K562 (cell line): ENCODE results near the gene TMEM131L. TPM values are rescaled to one million over a fixed set of nuclear protein-coding genes. Genes with fewer than 3 reads are reported as not detected.

Experiments used
- BRCA1 ChIP-seq, 2 experiments: fragments of 450-650 bp in 1 of 2; sonication (generic) in 1 of 2; formaldehyde crosslinking in 1 of 2; IDR thresholded peaks; 2 replicates each; pipeline versions ENCODE4 v1.5.0 to v1.6.1; 2017 to 2020; ENCODE audit warnings: mild to moderate bottlenecking in 1 of 2, missing genetic modification reagents in 1 of 2
- CHCHD3 ChIP-seq: fragments of 250-450 bp; sonication (Bioruptor Pico); IDR thresholded peaks from 2 replicates; pipeline ENCODE4 v2.1.2; 2022; ENCODE audit warnings: mild to moderate bottlenecking
- FOSL1 ChIP-seq: fragments of 200-800 bp; sonication (Bioruptor generic); conservative IDR thresholded peaks from 2 replicates; pipeline ENCODE4 v1.6.1; 2016; ENCODE audit warnings: missing genetic modification characterization, missing compliant biosample characterization
- HOXB6 ChIP-seq: fragments of 250-450 bp; sonication (Bioruptor Pico); IDR thresholded peaks from 2 replicates; pipeline ENCODE4 v1.5.1; 2022; ENCODE audit warnings: mild to moderate bottlenecking, borderline replicate concordance
- JUND ChIP-seq, 2 experiments: IDR thresholded peaks; 2 replicates in 1 of 2; 3 replicates in 1 of 2; pipeline ENCODE4 v1.6.1; 2011; ENCODE audit warnings: borderline replicate concordance in 2 of 2, low read depth in 2 of 2, low read length in 2 of 2, improper control_type of control experiment in 1 of 2, missing biosample characterization in 1 of 2, missing genetic modification characterization in 1 of 2, missing genetic modification reagents in 1 of 2
- LCOR ChIP-seq: sonication (generic); formaldehyde crosslinking; IDR thresholded peaks from 2 replicates; pipeline ENCODE4 v1.8.0; 2022; ENCODE audit warnings: mild to moderate bottlenecking, missing genetic modification reagents
- PCBP2 ChIP-seq: fragments of 200-400 bp; formaldehyde crosslinking; IDR thresholded peaks from 2 replicates; pipeline ENCODE4 v1.6.1; 2018; ENCODE audit warnings: low read length, low read depth, mild to moderate bottlenecking, moderate library complexity; ENCODE audit not compliant: poor library complexity, severe bottlenecking
- PTBP1 ChIP-seq: fragments of 200-400 bp; formaldehyde crosslinking; IDR thresholded peaks from 2 replicates; pipeline ENCODE4 v1.6.1; 2017; ENCODE audit warnings: low read depth, low read length
- SMARCA4 ChIP-seq: fragments of 450-650 bp; IDR thresholded peaks from 2 replicates; pipeline ENCODE4 v1.6.1; 2016
- ZNF444 ChIP-seq: fragments of 250-450 bp; sonication (Bioruptor Pico); IDR thresholded peaks from 2 replicates; pipeline ENCODE4 v1.4.0; 2020; ENCODE audit warnings: mild to moderate bottlenecking, moderate library complexity
- ZNF551 ChIP-seq: fragments of 250-450 bp; sonication (Bioruptor Pico); IDR thresholded peaks from 2 replicates; pipeline ENCODE4 v1.5.0; 2021; ENCODE audit warnings: mild to moderate bottlenecking, moderate library complexity
- polyA plus RNA-seq, 8 experiments: library from polyadenylated mRNA; depleted of rRNA in 4 of 8; stranded (reverse) in 5 of 8; unstranded in 3 of 8; fragments of >200 nt; fragmentation: Nextera tagmentation in 2 of 8; fragmentation: Illumina TruSeq in 1 of 8; extraction: Ambion mirVana in 2 of 8; extraction: Trizol in 1 of 8; gene quantifications; 2 replicates each; pipeline versions ENCODE4 v1.2.1 to v1.2.3, GENCODE V29; 2011 to 2014; ENCODE audit warnings: inconsistent platforms in 1 of 8, missing spikeins in 1 of 8
- total RNA-seq, 7 experiments: library from RNA; depleted of rRNA in 6 of 7; stranded (reverse); fragments of >200 nt in 6 of 7; fragmentation: Illumina TruSeq in 2 of 7; extraction: Trizol in 2 of 7; gene quantifications; 2 replicates each; pipeline versions ENCODE4 v1.2.1 to v1.2.3, GENCODE V29; 2011 to 2021; ENCODE audit warnings: low replicate concordance in 1 of 7
- TF ChIP-seq, protein P1 (sequence below): fragments of 450-650 bp; IDR thresholded peaks from 2 replicates; pipeline ENCODE4 v1.6.1; 2017; ENCODE audit warnings: antibody characterized with exemption, mild to moderate bottlenecking
- TF ChIP-seq, protein P2 (sequence below): fragments of 450-650 bp; formaldehyde crosslinking; IDR thresholded peaks from 2 replicates; pipeline ENCODE4 v1.4.0; 2020; ENCODE audit warnings: mild to moderate bottlenecking, moderate library complexity

Gene TMEM131L
- total and polyA plus RNA-seq, 9 of the 15 experiments (the other 6 are each of a cell fraction or from before 2014, with no cell fraction given) = 1.2 to 20.8 (median 12.9) TPM

DNA sequence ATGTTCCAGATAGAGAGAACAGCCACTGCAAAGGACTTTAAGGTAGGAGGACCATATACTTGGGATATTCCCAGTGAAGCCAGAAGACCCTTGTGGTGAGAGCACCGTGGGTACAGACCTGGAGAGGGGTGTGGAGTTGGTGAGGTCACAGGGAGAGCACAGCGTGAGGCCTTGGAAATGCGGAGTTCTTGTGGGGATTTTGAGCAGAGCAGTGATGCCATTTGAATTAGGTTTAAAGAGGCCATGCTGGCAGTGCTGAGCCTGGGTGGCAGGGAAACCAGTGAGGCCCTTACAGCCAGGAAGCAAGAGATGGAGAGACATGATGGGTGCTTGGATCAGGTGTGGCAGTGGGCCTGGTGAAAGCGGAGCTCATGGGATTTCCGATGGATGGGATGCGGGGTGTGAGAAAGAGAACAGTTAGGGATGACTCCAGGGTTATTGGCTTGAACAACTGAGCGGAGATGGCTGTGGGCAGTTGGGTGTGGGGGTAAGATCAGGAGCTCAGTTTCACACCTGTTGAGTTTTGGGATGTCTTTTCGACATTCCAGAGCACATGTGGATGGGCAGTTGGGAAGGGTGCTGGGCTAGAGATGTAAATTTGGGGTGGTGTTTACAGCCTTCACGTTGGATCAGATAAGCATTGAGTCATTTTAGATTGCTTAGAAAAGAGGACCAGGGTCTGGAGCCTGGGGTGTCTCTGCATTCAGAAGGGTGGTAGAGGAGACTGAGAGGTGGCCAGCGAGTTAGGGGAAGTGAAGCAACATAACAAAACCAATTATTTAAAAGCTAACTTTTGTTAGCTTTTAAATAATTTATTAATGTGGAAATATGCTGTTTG is 68.9 kb downstream of the TMEM131L start (continued):
- TF ChIP-seq, protein P1, sequence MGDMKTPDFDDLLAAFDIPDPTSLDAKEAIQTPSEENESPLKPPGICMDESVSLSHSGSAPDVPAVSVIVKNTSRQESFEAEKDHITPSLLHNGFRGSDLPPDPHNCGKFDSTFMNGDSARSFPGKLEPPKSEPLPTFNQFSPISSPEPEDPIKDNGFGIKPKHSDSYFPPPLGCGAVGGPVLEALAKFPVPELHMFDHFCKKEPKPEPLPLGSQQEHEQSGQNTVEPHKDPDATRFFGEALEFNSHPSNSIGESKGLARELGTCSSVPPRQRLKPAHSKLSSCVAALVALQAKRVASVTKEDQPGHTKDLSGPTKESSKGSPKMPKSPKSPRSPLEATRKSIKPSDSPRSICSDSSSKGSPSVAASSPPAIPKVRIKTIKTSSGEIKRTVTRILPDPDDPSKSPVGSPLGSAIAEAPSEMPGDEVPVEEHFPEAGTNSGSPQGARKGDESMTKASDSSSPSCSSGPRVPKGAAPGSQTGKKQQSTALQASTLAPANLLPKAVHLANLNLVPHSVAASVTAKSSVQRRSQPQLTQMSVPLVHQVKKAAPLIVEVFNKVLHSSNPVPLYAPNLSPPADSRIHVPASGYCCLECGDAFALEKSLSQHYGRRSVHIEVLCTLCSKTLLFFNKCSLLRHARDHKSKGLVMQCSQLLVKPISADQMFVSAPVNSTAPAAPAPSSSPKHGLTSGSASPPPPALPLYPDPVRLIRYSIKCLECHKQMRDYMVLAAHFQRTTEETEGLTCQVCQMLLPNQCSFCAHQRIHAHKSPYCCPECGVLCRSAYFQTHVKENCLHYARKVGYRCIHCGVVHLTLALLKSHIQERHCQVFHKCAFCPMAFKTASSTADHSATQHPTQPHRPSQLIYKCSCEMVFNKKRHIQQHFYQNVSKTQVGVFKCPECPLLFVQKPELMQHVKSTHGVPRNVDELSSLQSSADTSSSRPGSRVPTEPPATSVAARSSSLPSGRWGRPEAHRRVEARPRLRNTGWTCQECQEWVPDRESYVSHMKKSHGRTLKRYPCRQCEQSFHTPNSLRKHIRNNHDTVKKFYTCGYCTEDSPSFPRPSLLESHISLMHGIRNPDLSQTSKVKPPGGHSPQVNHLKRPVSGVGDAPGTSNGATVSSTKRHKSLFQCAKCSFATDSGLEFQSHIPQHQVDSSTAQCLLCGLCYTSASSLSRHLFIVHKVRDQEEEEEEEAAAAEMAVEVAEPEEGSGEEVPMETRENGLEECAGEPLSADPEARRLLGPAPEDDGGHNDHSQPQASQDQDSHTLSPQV = no peak
- no peak for TF ChIP-seq CHCHD3 (CRISPR knock-in tag)
- no peak for TF ChIP-seq ZNF551 (CRISPR knock-in tag)
- TF ChIP-seq ZNF444 (CRISPR knock-in tag) = no peak
- TF ChIP-seq BRCA1 (IDR thresholded peaks at IDR 0.05) = no peak
- no peak for TF ChIP-seq BRCA1 (CRISPR knock-in tag; IDR thresholded peaks at IDR 0.05)
- no peak for TF ChIP-seq PTBP1
- peak; percentile 74; the same call in 1 of the 2 replicates for TF ChIP-seq LCOR (CRISPR knock-in tag)
- peak; percentile 68 for TF ChIP-seq FOSL1 (tag)
- peak; percentile 26; the same call in 1 of the 2 replicates for TF ChIP-seq JUND (IDR thresholded peaks at IDR 0.05; ENCODE audit: borderline replicate concordance, low read depth, low read length)
- TF ChIP-seq JUND (tag; IDR thresholded peaks at IDR 0.05; ENCODE audit: borderline replicate concordance, low read depth, low read length) = no peak; the same call in 2 of the 3 replicates
- TF ChIP-seq SMARCA4 = 0 out of 2 replicates have a peak, but pooled peaks have one; percentile 20
- TF ChIP-seq HOXB6 (CRISPR knock-in tag) = no peak
- no peak for TF ChIP-seq PCBP2
- TF ChIP-seq, protein P2, sequence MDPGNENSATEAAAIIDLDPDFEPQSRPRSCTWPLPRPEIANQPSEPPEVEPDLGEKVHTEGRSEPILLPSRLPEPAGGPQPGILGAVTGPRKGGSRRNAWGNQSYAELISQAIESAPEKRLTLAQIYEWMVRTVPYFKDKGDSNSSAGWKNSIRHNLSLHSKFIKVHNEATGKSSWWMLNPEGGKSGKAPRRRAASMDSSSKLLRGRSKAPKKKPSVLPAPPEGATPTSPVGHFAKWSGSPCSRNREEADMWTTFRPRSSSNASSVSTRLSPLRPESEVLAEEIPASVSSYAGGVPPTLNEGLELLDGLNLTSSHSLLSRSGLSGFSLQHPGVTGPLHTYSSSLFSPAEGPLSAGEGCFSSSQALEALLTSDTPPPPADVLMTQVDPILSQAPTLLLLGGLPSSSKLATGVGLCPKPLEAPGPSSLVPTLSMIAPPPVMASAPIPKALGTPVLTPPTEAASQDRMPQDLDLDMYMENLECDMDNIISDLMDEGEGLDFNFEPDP = no peak
- TF ChIP-seq, all 486 proteins: peak for 8
